Measurements from ENCODE around the gene EIF5A.

DNA sequence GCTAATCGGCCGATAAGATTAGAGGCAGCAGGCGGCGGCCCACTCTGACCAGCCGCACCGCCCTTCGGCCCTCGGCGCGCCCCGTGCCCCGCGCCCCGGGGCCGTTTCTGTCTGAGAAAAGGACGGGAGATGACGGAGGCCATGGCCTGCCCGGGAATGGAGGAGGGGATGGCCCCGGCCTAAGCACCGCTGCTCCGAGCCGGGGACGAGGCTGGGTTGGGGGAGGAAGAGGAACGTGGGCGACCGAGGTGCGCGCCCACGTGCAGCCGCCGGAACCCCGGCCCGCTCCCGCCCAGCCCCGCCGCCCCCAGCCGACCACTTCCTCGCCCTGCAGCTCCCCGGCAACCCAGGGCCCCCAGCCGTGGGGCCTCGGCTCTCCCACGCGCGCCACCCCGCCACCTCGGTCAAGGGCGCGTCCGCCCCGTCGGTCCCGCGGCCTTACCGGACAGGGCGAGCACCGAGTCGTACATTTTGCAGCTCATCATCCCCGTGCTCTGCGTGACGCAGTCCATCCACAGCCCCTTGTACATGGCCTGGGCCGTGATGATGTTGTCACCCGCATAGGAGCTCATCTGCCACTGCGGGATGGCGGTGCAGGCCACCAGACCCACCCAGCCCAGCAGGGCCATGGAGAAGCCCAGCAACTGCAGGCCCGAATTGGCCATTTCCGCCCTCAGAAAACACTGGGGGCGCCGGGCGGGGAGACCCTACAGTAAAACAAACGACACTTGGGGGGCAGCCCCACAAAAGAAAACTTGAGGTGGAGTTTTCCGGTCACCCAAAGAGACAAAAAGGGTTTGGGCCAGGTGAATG, 45.8 kb upstream of the EIF5A start:
- TF ChIP-seq POLR2A (IDR thresholded peaks at IDR 0.05) = no peak
- TF ChIP-seq, protein P1, sequence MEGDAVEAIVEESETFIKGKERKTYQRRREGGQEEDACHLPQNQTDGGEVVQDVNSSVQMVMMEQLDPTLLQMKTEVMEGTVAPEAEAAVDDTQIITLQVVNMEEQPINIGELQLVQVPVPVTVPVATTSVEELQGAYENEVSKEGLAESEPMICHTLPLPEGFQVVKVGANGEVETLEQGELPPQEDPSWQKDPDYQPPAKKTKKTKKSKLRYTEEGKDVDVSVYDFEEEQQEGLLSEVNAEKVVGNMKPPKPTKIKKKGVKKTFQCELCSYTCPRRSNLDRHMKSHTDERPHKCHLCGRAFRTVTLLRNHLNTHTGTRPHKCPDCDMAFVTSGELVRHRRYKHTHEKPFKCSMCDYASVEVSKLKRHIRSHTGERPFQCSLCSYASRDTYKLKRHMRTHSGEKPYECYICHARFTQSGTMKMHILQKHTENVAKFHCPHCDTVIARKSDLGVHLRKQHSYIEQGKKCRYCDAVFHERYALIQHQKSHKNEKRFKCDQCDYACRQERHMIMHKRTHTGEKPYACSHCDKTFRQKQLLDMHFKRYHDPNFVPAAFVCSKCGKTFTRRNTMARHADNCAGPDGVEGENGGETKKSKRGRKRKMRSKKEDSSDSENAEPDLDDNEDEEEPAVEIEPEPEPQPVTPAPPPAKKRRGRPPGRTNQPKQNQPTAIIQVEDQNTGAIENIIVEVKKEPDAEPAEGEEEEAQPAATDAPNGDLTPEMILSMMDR (IDR thresholded peaks at IDR 0.05 in 4 of 5, conservative IDR thresholded peaks at IDR 0.05 in 1 of 5) = no peak

Measured in gastrocnemius medialis (tissue), 4 donors.